K562 (cell line): ENCODE results near the gene HEG1.

Experiments used
- CBX8 ChIP-seq: fragments of 200-600 bp; sonication (generic); IDR thresholded peaks from 2 replicates; pipeline ENCODE4 v1.6.1; 2012; ENCODE audit warnings: borderline replicate concordance, mixed run types, low read depth, mild to moderate bottlenecking, moderate library complexity, mixed read lengths, low read length, control low read depth, inconsistent platforms; ENCODE audit not compliant: poor library complexity, severe bottlenecking; ENCODE audit errors: extremely low read depth
- JUNB ChIP-seq: fragments of 450-650 bp; formaldehyde crosslinking; conservative IDR thresholded peaks from 2 replicates; pipeline ENCODE4 v1.4.0; 2020; ENCODE audit warnings: mild to moderate bottlenecking
- KLF6 ChIP-seq: fragments of 250-450 bp; sonication (Bioruptor Pico); IDR thresholded peaks from 2 replicates; pipeline ENCODE4 v1.4.0; 2020; ENCODE audit warnings: mild to moderate bottlenecking, moderate library complexity, borderline replicate concordance
- POLR2A ChIP-seq: fragments of 450-650 bp; conservative IDR thresholded peaks from 2 replicates; pipeline ENCODE4 v1.6.1; 2016
- RAD21 ChIP-seq, 2 experiments: fragments of 250-450 bp in 1 of 2; fragments of 450-650 bp in 1 of 2; sonication (Bioruptor Pico) in 1 of 2; formaldehyde crosslinking in 1 of 2; IDR thresholded peaks in 1 of 2; conservative IDR thresholded peaks in 1 of 2; 2 replicates each; pipeline versions ENCODE4 v1.4.0 to v1.8.0; 2020 to 2022; ENCODE audit warnings: mild to moderate bottlenecking in 2 of 2, moderate library complexity in 1 of 2
- SIN3A ChIP-seq, 2 experiments: fragments of 150-350 bp in 1 of 2; IDR thresholded peaks; 2 replicates each; pipeline ENCODE4 v1.6.1; 2011 to 2016; ENCODE audit warnings: borderline replicate concordance in 2 of 2, low read depth in 2 of 2, low read length in 2 of 2, mild to moderate bottlenecking in 2 of 2, moderate library complexity in 2 of 2; ENCODE audit not compliant: control insufficient read depth in 1 of 2
- SREBF1 ChIP-seq: fragments of 150-350 bp; IDR thresholded peaks from 2 replicates; pipeline ENCODE4 v1.6.1; 2014; ENCODE audit warnings: antibody characterized with exemption, low read depth, low read length, borderline replicate concordance
- YY1 ChIP-seq, 3 experiments: IDR thresholded peaks; 2 replicates each; pipeline ENCODE4 v1.6.1; 2011; ENCODE audit warnings: low read length in 2 of 3, mild to moderate bottlenecking in 2 of 3, moderate library complexity in 2 of 3, borderline replicate concordance in 1 of 3, control low read depth in 1 of 3, low read depth in 1 of 3; ENCODE audit not compliant: insufficient read depth in 3 of 3, insufficient replicate concordance in 2 of 3, control insufficient read depth in 1 of 3, insufficient read length in 1 of 3; ENCODE audit errors: extremely low read depth in 1 of 3
- TF ChIP-seq, protein P1 (sequence below): sonication (generic); formaldehyde crosslinking; IDR thresholded peaks from 2 replicates; pipeline ENCODE4 v1.9.0; 2022; ENCODE audit warnings: mild to moderate bottlenecking, missing genetic modification reagents
- TF ChIP-seq, protein P2 (sequence below): fragments of 250-450 bp; sonication (Bioruptor Pico); IDR thresholded peaks from 2 replicates; pipeline ENCODE4 v1.4.0; 2020
- TF ChIP-seq, protein P3 (sequence below): fragments of 200-800 bp; sonication (Bioruptor generic); IDR thresholded peaks from 2 replicates; pipeline ENCODE4 v1.6.1; 2017; ENCODE audit warnings: missing genetic modification characterization, missing compliant biosample characterization

DNA sequence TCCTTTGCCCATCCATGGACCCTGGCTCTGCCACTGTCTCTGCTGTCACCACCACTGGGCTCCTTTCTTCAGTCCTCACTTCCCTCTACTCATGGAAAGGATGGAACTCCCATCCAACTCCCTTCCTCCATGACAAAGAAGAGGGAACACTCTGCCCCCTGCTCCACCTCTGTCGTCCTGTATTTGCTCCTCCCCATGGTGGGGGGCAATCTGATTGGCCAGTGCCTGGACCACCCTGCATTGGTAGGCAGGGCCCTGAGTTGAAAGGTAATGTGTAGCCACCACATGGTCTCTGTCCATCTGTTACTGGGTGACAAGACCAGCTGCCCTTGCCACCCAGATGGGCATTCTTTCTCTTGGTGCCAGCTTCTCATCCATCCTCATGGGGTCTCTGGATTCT lies 20.7 kb upstream of the HEG1 start:
- TF ChIP-seq SIN3A (IDR thresholded peaks at IDR 0.05; ENCODE audit: borderline replicate concordance in 2 of 2, control insufficient read depth in 1 of 2, low read depth in 2 of 2, low read length in 2 of 2) (no peak), SREBF1 (no peak), JUNB (CRISPR knock-in tag) (no peak), RAD21 (CRISPR knock-in tag; conservative IDR thresholded peaks at IDR 0.05 in 1 of 2, IDR thresholded peaks at IDR 0.05 in 1 of 2) (no peak), KLF6 (CRISPR knock-in tag) (no peak), POLR2A (no peak), CBX8 (no peak), YY1 (IDR thresholded peaks at IDR 0.05; ENCODE audit: borderline replicate concordance in 1 of 3, control insufficient read depth in 1 of 3, extremely low read depth in 1 of 3, insufficient read depth in 3 of 3, insufficient read length in 1 of 3, insufficient replicate concordance in 2 of 3, low read depth in 1 of 3, low read length in 2 of 3) (no peak)
- TF ChIP-seq, protein P1, sequence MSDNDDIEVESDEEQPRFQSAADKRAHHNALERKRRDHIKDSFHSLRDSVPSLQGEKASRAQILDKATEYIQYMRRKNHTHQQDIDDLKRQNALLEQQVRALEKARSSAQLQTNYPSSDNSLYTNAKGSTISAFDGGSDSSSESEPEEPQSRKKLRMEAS (CRISPR knock-in tag) = no peak
- TF ChIP-seq, protein P2, sequence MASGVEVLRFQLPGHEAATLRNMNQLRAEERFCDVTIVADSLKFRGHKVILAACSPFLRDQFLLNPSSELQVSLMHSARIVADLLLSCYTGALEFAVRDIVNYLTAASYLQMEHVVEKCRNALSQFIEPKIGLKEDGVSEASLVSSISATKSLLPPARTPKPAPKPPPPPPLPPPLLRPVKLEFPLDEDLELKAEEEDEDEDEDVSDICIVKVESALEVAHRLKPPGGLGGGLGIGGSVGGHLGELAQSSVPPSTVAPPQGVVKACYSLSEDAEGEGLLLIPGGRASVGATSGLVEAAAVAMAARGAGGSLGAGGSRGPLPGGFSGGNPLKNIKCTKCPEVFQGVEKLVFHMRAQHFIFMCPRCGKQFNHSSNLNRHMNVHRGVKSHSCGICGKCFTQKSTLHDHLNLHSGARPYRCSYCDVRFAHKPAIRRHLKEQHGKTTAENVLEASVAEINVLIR = no peak
- TF ChIP-seq, protein P3, sequence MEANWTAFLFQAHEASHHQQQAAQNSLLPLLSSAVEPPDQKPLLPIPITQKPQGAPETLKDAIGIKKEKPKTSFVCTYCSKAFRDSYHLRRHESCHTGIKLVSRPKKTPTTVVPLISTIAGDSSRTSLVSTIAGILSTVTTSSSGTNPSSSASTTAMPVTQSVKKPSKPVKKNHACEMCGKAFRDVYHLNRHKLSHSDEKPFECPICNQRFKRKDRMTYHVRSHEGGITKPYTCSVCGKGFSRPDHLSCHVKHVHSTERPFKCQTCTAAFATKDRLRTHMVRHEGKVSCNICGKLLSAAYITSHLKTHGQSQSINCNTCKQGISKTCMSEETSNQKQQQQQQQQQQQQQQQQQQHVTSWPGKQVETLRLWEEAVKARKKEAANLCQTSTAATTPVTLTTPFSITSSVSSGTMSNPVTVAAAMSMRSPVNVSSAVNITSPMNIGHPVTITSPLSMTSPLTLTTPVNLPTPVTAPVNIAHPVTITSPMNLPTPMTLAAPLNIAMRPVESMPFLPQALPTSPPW (CRISPR knock-in tag) = no peak
